Measurements from ENCODE around the gene ATG2B.

The ATG2B gene

GRCh38 chr14:96309133-96309895 is 53.8 kb downstream of the ATG2B start:
- ChIA-PET CTCF (interaction anchor here (1.0 to 4.1 kb wide), 6 partner anchors 12 to 208 kb away, joined by 4 to 61 read pairs (median 6); no protein-coding TSS in a partner anchor), POLR2A (no interaction called here)
- TF ChIP-seq, protein P1, sequence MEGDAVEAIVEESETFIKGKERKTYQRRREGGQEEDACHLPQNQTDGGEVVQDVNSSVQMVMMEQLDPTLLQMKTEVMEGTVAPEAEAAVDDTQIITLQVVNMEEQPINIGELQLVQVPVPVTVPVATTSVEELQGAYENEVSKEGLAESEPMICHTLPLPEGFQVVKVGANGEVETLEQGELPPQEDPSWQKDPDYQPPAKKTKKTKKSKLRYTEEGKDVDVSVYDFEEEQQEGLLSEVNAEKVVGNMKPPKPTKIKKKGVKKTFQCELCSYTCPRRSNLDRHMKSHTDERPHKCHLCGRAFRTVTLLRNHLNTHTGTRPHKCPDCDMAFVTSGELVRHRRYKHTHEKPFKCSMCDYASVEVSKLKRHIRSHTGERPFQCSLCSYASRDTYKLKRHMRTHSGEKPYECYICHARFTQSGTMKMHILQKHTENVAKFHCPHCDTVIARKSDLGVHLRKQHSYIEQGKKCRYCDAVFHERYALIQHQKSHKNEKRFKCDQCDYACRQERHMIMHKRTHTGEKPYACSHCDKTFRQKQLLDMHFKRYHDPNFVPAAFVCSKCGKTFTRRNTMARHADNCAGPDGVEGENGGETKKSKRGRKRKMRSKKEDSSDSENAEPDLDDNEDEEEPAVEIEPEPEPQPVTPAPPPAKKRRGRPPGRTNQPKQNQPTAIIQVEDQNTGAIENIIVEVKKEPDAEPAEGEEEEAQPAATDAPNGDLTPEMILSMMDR (IDR thresholded peaks at IDR 0.05; ENCODE audit: insufficient read depth, low read length, missing control alignments): no peak
- DNase-seq (ENCODE audit: low read depth, low spot score): no peak
- H3K4me3 ChIP-seq (ENCODE audit: low read depth, low read length): no peak overlapping the region

DNA sequence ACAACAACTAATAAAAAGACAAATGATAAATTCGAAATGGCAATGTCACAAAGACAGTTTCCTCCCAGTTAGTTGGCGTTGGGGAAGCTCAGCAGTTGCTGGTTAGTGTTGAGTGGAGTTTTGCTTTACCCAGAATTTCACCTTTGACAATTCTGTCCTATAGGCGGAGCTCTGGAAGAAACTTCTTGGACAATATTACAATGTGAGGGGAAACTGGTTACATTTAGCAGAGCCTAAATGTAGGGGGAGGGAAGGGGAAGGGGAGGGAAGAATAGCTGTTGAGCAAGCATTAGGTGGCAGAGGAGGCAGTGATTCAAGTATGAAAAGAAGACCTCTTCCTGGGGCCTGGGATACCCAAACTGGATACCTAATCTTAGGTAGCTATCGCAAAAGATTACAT is 55.7 kb downstream of the ATG2B start:
- DNase-seq (ENCODE audit: low read depth, low spot score): no peak
- CTCF ChIA-PET: interaction anchor here (0.6 to 4.1 kb wide), 6 partner anchors 10 to 308 kb away, joined by 3 to 61 read pairs (median 6); no protein-coding TSS in a partner anchor
- POLR2A ChIA-PET: no interaction called here
- TF ChIP-seq, protein P1 (IDR thresholded peaks at IDR 0.05; ENCODE audit: insufficient read depth, low read length, missing control alignments): no peak
- no peak overlapping the region for H3K4me3 ChIP-seq (ENCODE audit: low read depth, low read length)

GRCh38 chr14:96304956-96305355 is 58.2 kb downstream of the ATG2B start:
- ChIA-PET POLR2A (interaction anchor here (0.6 kb wide), 1 partner anchor 153 kb away, joined by 3 read pairs; no protein-coding TSS in a partner anchor), CTCF (interaction anchor here (0.8 to 2.0 kb wide), 5 partner anchors 9 to 80 kb away, joined by 3 to 7 read pairs (median 3); no protein-coding TSS in a partner anchor)
- H3K4me3 ChIP-seq (ENCODE audit: low read depth, low read length): no peak overlapping the region
- TF ChIP-seq, protein P1 (IDR thresholded peaks at IDR 0.05; ENCODE audit: insufficient read depth, low read length, missing control alignments): no peak
- DNase-seq (ENCODE audit: low read depth, low spot score): no peak

- ChIA-PET CTCF (interaction anchor here (0.9 to 2.0 kb wide), 3 partner anchors 8 to 16 kb away, joined by 3 to 7 read pairs (median 4); no protein-coding TSS in a partner anchor), POLR2A (no interaction called here)
- TF ChIP-seq, protein P1 (IDR thresholded peaks at IDR 0.05; ENCODE audit: insufficient read depth, low read length, missing control alignments): no peak
- no peak for DNase-seq (ENCODE audit: low read depth, low spot score)
- no peak overlapping the region for H3K4me3 ChIP-seq (ENCODE audit: low read depth, low read length)
These were observed 59.2 kb downstream of the ATG2B start for GRCh38 chr14:96303981-96304380.

DNA sequence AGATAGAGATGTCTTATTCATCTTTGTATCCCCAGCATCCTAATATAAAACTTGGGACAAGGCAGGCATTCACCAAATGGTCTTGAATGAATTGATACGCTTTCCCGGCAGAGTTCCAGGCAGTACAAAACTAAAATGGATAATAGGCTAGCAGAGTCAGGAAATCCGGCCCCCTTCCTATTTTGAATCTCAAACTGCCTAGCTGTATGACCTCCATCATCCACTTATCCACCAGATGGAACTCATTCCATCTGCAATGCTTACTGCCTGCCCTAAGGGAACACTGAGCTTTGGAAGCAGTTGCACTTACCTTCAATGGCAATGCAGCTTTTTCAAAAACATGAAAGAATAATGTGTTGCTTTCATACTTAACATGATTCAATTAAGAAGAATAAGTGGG is 63.7 kb downstream of the ATG2B start:
- no peak overlapping the region for H3K4me3 ChIP-seq (ENCODE audit: low read depth, low read length)
- TF ChIP-seq, protein P1 (IDR thresholded peaks at IDR 0.05; ENCODE audit: insufficient read depth, low read length, missing control alignments): no peak
- no peak for DNase-seq (ENCODE audit: low read depth, low spot score)
- ChIA-PET POLR2A (no interaction called here), CTCF (interaction anchor here (1.1 to 8.7 kb wide), 5 partner anchors 9 to 301 kb away, joined by 3 to 114 read pairs (median 5); no protein-coding TSS in a partner anchor)

DNA sequence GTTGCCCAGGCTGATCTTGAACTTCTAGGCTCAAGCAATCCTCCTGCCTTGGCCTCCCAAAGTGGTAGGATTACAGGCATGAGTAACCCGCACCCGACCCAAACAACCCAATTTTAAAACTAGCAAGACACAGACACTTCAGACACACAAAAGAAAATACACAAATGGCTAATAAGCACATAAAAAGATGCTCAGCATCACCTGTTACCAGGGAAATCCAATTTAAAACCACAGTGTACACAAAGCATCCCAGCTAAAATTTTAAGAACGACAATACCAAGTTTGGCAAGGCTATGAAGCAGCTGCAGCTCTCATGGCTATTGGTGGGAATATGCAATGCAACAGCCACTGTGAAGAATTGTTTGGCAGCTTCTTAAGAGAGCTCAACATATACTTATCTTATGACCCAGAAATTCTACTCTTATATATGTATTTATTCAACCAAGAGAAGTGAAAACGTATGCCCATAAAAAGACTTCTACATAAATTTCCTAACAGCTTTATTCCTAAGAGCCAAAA is 65.1 kb downstream of the ATG2B start:
- CTCF ChIA-PET: interaction anchor here (0.7 to 8.7 kb wide), 17 partner anchors 10 to 300 kb away, joined by 3 to 114 read pairs (median 7); no protein-coding TSS in a partner anchor
- no peak overlapping the region for H3K4me3 ChIP-seq (ENCODE audit: low read depth, low read length)
- DNase-seq (ENCODE audit: low read depth, low spot score): no peak
- POLR2A ChIA-PET: no interaction called here
- TF ChIP-seq, protein P1 (IDR thresholded peaks at IDR 0.05; ENCODE audit: insufficient read depth, low read length, missing control alignments): no peak

All from AG04449 (cell line).